ENCODE data around the gene AKAP11.
A peak's percentile ranks its signal among the peaks of the same experiment; 100 is the strongest.
"Not testable (repeated sequence)": the region's sequence is repeated elsewhere in the genome, so short reads cannot be mapped to it uniquely, and the experiment has no call there.

The AKAP11 gene

GRCh38 chr13:42272115-42272803, at the start of gene AKAP11:
TSS of gene AKAP11 (plus strand) at chr13:42272152. CDS start at chr13:42286349, 14,197 bp downstream.
- peak; percentile 14 to 29 for DNase-seq (ENCODE audit: extremely low read depth in 1 of 2, low read depth in 1 of 2)

GRCh38 chr13:42223681-42224080, 48.3 kb upstream of the AKAP11 start:
- DNase-seq (ENCODE audit: extremely low read depth in 1 of 2, low read depth in 1 of 2) = no peak

- no peak for DNase-seq (ENCODE audit: extremely low read depth in 1 of 2, low read depth in 1 of 2)
Measured at GRCh38 chr13:42225051-42225450, 46.9 kb upstream of the AKAP11 start.

- DNase-seq (ENCODE audit: extremely low read depth in 1 of 2, low read depth in 1 of 2) = not testable (repeated sequence)
Measured at GRCh38 chr13:42226759-42227158, 45.2 kb upstream of the AKAP11 start.

GRCh38 chr13:42228527-42228926, 43.4 kb upstream of the AKAP11 start:
- DNase-seq (ENCODE audit: extremely low read depth in 1 of 2, low read depth in 1 of 2) = no peak

GRCh38 chr13:42229287-42229686, 42.7 kb upstream of the AKAP11 start:
- DNase-seq (ENCODE audit: extremely low read depth in 1 of 2, low read depth in 1 of 2) = no peak

GRCh38 chr13:42232671-42233070, 39.3 kb upstream of the AKAP11 start:
- DNase-seq (ENCODE audit: extremely low read depth in 1 of 2, low read depth in 1 of 2) = no peak

- DNase-seq (ENCODE audit: extremely low read depth in 1 of 2, low read depth in 1 of 2) = no peak
Measured at GRCh38 chr13:42233726-42234125, 38.2 kb upstream of the AKAP11 start.

GRCh38 chr13:42239161-42239560, 32.8 kb upstream of the AKAP11 start:
- DNase-seq (ENCODE audit: extremely low read depth in 1 of 2, low read depth in 1 of 2) = no peak

- no peak for DNase-seq (ENCODE audit: extremely low read depth in 1 of 2, low read depth in 1 of 2)
Measured at GRCh38 chr13:42239644-42240043, 32.3 kb upstream of the AKAP11 start.

GRCh38 chr13:42246541-42246940, 25.4 kb upstream of the AKAP11 start:
- no peak for DNase-seq (ENCODE audit: extremely low read depth in 1 of 2, low read depth in 1 of 2)

GRCh38 chr13:42247883-42248282, 24.1 kb upstream of the AKAP11 start:
- no peak for DNase-seq (ENCODE audit: extremely low read depth in 1 of 2, low read depth in 1 of 2)

GRCh38 chr13:42255886-42256285, 16.1 kb upstream of the AKAP11 start:
- DNase-seq (ENCODE audit: extremely low read depth in 1 of 2, low read depth in 1 of 2) = no peak

GRCh38 chr13:42258747-42259146, 13.2 kb upstream of the AKAP11 start:
- DNase-seq (ENCODE audit: extremely low read depth in 1 of 2, low read depth in 1 of 2) = no peak

- DNase-seq (ENCODE audit: extremely low read depth in 1 of 2, low read depth in 1 of 2) = no peak
Measured at GRCh38 chr13:42259515-42259914, 12.4 kb upstream of the AKAP11 start.

- DNase-seq (ENCODE audit: extremely low read depth in 1 of 2, low read depth in 1 of 2) = no peak
Measured at GRCh38 chr13:42260903-42261654, 10.9 kb upstream of the AKAP11 start.

- no peak for DNase-seq (ENCODE audit: extremely low read depth in 1 of 2, low read depth in 1 of 2)
Measured at GRCh38 chr13:42266473-42266872, 5.5 kb upstream of the AKAP11 start.

GRCh38 chr13:42270160-42270856, 1.6 kb upstream of the AKAP11 start:
- DNase-seq (ENCODE audit: extremely low read depth in 1 of 2, low read depth in 1 of 2) = no peak

GRCh38 chr13:42270857-42271215, 1.1 kb upstream of the AKAP11 start:
- no peak for DNase-seq (ENCODE audit: extremely low read depth in 1 of 2, low read depth in 1 of 2)

- peak; percentile 81 to 83 for DNase-seq (ENCODE audit: extremely low read depth in 1 of 2, low read depth in 1 of 2)
Measured at GRCh38 chr13:42271337-42272114, 426 bp upstream of the AKAP11 start.

GRCh38 chr13:42272804-42273175, 838 bp downstream of the AKAP11 start:
- DNase-seq (ENCODE audit: extremely low read depth in 1 of 2, low read depth in 1 of 2) = no peak
